NB4 (cell line): ENCODE measurements around the gene DBX2.
A peak's percentile ranks its signal among the peaks of the same experiment; 100 is the strongest.
"Not testable (repeated sequence)": the region's sequence is repeated elsewhere in the genome, so short reads cannot be mapped to it uniquely, and the experiment has no call there.

Source experiments
- DNase-seq: peaks from one replicate; pipeline ENCODE4 v3.0.0; 2010; ENCODE audit warnings: low read depth
- H3K4me3 ChIP-seq: one replicate; pipeline ENCODE4 v1.5.1; 2011; ENCODE audit warnings: mild to moderate bottlenecking, low read depth, low read length, moderate library complexity
- MAX ChIP-seq: IDR thresholded peaks from 2 replicates; pipeline ENCODE4 v1.6.1; 2011; ENCODE audit warnings: low read depth, low read length
- MYC ChIP-seq: IDR thresholded peaks from 2 replicates; pipeline ENCODE4 v1.6.1; 2011; ENCODE audit warnings: low read depth, low read length
- POLR2A ChIP-seq: IDR thresholded peaks from 2 replicates; pipeline ENCODE4 v1.6.1; 2011; ENCODE audit warnings: mild to moderate bottlenecking; ENCODE audit not compliant: insufficient read length; ENCODE audit errors: extremely low read depth
- TF ChIP-seq, protein P1 (sequence below): IDR thresholded peaks from one replicate; pipeline ENCODE4 v1.5.1; 2012; ENCODE audit warnings: low read depth, low read length

Gene DBX2

DNA sequence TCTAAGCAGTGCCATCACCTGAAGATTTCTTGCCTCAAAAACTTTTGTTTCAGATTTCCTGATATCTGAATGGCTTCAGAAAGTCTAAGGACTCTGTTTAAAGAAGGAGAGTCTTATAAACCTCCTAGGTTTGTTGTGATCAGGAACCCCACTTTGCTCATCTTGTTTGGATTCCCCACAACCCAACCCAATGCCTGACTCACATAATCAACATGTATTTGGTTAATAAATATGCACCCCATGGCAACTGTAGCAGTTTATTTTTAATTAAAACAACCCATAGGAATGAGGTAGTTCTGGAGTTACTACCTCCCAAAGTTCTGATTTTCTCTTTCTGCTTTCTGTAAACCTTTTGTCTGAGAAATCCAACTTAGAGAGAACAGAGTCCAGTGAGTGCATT, 51.5 kb downstream of the DBX2 start:
- TF ChIP-seq MYC (no peak), POLR2A (no peak), MAX (no peak)
- TF ChIP-seq, protein P1, sequence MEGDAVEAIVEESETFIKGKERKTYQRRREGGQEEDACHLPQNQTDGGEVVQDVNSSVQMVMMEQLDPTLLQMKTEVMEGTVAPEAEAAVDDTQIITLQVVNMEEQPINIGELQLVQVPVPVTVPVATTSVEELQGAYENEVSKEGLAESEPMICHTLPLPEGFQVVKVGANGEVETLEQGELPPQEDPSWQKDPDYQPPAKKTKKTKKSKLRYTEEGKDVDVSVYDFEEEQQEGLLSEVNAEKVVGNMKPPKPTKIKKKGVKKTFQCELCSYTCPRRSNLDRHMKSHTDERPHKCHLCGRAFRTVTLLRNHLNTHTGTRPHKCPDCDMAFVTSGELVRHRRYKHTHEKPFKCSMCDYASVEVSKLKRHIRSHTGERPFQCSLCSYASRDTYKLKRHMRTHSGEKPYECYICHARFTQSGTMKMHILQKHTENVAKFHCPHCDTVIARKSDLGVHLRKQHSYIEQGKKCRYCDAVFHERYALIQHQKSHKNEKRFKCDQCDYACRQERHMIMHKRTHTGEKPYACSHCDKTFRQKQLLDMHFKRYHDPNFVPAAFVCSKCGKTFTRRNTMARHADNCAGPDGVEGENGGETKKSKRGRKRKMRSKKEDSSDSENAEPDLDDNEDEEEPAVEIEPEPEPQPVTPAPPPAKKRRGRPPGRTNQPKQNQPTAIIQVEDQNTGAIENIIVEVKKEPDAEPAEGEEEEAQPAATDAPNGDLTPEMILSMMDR, result no peak
- H3K4me3 ChIP-seq, result no peak overlapping the region
- no peak for DNase-seq

- no peak for DNase-seq
- TF ChIP-seq MYC (no peak), MAX (no peak), POLR2A (no peak)
- TF ChIP-seq, protein P1, result no peak
- no peak overlapping the region for H3K4me3 ChIP-seq
These were observed 57.7 kb downstream of the DBX2 start for GRCh38 chr12:44993161-44993560.

- DNase-seq, H3K4me3 ChIP-seq: not testable (repeated sequence)
These were observed 66.0 kb downstream of the DBX2 start for GRCh38 chr12:44984863-44985262.

GRCh38 chr12:44979918-44980317, 71.0 kb downstream of the DBX2 start:
- no peak for DNase-seq
- no peak overlapping the region for H3K4me3 ChIP-seq
- TF ChIP-seq POLR2A (no peak), MYC (no peak), MAX (no peak)
- TF ChIP-seq, protein P1, result no peak

- no peak for TF ChIP-seq MYC
- TF ChIP-seq POLR2A, result no peak
- TF ChIP-seq, protein P1, result no peak
- TF ChIP-seq MAX, result no peak
- DNase-seq, result no peak
- no peak overlapping the region for H3K4me3 ChIP-seq
These were observed 74.7 kb downstream of the DBX2 start for GRCh38 chr12:44976246-44976645.

DNA sequence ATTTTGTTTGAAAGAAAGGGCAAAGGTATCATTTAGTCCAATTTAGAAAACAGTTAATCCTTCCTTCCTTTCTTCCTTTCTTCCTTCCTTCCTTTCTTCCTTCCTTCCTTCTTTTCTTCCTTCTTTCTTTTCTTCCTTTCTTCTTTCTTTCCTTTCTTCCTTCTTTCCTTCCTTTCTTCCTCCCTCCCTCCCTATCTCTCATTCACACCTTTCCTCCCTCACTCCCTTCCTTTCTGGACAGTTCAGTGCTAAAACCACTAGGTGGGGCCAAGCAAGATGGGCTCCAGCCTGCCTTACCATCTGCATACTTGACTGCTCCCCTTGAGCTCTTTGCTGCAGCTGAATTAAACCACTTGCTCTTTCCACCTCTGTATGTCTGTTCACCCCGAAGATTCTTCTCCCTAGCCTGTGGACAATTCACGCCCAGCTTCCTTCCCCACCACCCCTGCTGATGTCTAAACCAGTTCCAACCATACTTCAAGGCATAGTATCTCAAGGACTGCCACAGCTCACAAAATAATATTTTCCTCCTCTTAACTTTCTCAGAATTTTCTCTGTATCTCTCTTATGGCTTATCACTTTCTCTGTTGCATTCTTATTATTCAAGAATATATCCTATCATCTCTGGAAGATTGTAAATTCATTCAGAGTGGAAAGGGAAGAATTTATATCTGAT, 78.0 kb downstream of the DBX2 start:
- TF ChIP-seq MYC, result no peak
- TF ChIP-seq, protein P1, result peak; percentile 74
- no peak overlapping the region for H3K4me3 ChIP-seq
- peak; percentile 34 for DNase-seq
